Spinal cord (tissue), 10 donors: Measurements from ENCODE around the gene GCHFR. TPM values are rescaled to one million over a fixed set of nuclear protein-coding genes. Genes with fewer than 3 reads are reported as not detected.

ENCODE experiments used
- DNase-seq, 6 donors: peaks; one replicate each; pipeline versions ENCODE4 v3.0.0 to v3.0.0-alpha.2; 2013 to 2015; ENCODE audit warnings: low spot score in 6 of 6, low read depth in 4 of 6
- H3K27ac ChIP-seq: one replicate; pipeline ENCODE4 v1.5.1; 2013; ENCODE audit warnings: low read depth, low read length, control low read depth
- H3K27me3 ChIP-seq: one replicate; pipeline ENCODE4 v1.6.1; 2013; ENCODE audit warnings: low read length; ENCODE audit not compliant: control insufficient read depth, insufficient read depth
- H3K36me3 ChIP-seq: one replicate; pipeline ENCODE4 v1.6.1; 2013; ENCODE audit warnings: low read length; ENCODE audit not compliant: control insufficient read depth, insufficient read depth
- H3K4me1 ChIP-seq: one replicate; pipeline ENCODE4 v1.6.1; 2013; ENCODE audit warnings: low read length; ENCODE audit not compliant: control insufficient read depth, insufficient read depth
- H3K4me3 ChIP-seq: one replicate; pipeline ENCODE4 v1.5.1; 2013; ENCODE audit warnings: low read depth, low read length, control low read depth
- H3K9me3 ChIP-seq: one replicate; pipeline ENCODE4 v1.6.1; 2013; ENCODE audit warnings: low read length; ENCODE audit not compliant: control insufficient read depth, insufficient read depth
- WGBS: methylation state at CpG from one replicate; pipeline ENCODE4 v1.1.5; 2013; ENCODE audit warnings: missing lambda C conversion rate; ENCODE audit not compliant: insufficient coverage; 5-methylcytosine and 5-hydroxymethylcytosine counted together
- polyA plus RNA-seq, 2 donors: library from polyadenylated mRNA; unstranded; fragments of 120-200 nt; gene quantifications; one replicate each; pipeline ENCODE4 v1.2.1, GENCODE V29; 2013; ENCODE audit not compliant: insufficient read length in 2 of 2
- total RNA-seq, 2 donors: library from RNA; depleted of rRNA in 1 of 2; stranded (reverse); fragments of 120-200 nt in 1 of 2; fragments of >200 nt in 1 of 2; gene quantifications; one replicate each; pipeline versions ENCODE4 v1.2.3 to v1.2.4, GENCODE V29; 2013 to 2014
- donor health status: healthy.

Gene GCHFR
- total and polyA plus RNA-seq, 4 donors = 14.2 to 29.1 (median 21.9) TPM

DNA sequence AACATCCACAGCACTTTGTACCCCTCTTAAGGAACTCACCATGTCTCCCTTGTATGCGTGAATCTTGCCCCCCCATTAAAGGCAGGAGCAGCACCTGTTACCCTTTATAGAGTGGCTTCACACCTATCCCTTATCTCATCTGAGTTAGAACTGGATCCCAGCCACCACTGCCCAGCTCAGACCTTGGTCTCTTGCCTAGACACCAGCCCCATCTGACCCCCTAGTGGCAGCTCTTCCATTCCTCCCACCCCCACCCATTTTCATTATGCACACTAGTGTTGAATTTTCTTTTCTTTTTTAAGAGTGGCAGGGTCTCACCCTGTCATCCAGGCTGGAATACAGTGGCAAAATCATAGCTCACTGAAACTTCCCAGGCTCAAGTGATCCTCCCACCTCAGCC is 39.8 kb downstream of the GCHFR start:
- 92% methylated on average over 1 of the region's 1 CpG for WGBS
- Histone ChIP-seq H3K27ac (no peak overlapping the region), H3K9me3 (no peaks in the 10 kb centered on the region), H3K4me3 (no peak overlapping the region), H3K36me3 (peaks cover 2% of the 10 kb centered on the region), H3K27me3 (no peaks in the 10 kb centered on the region), H3K4me1 (peaks cover 20% of the 10 kb centered on the region)
- DNase-seq = no peak

GRCh38 chr15:40806672-40807027 is 42.8 kb downstream of the GCHFR start:
- Histone ChIP-seq H3K9me3 (no peaks in the 10 kb centered on the region), H3K27ac (peak overlapping the region; percentile 97), H3K27me3 (no peaks in the 10 kb centered on the region), H3K36me3 (peaks cover 22% of the 10 kb centered on the region), H3K4me1 (peaks cover 28% of the 10 kb centered on the region), H3K4me3 (peak overlapping the region; percentile 100)
- WGBS = 0% methylated on average over 2 of the region's 2 CpGs
- DNase-seq = no peak

DNA sequence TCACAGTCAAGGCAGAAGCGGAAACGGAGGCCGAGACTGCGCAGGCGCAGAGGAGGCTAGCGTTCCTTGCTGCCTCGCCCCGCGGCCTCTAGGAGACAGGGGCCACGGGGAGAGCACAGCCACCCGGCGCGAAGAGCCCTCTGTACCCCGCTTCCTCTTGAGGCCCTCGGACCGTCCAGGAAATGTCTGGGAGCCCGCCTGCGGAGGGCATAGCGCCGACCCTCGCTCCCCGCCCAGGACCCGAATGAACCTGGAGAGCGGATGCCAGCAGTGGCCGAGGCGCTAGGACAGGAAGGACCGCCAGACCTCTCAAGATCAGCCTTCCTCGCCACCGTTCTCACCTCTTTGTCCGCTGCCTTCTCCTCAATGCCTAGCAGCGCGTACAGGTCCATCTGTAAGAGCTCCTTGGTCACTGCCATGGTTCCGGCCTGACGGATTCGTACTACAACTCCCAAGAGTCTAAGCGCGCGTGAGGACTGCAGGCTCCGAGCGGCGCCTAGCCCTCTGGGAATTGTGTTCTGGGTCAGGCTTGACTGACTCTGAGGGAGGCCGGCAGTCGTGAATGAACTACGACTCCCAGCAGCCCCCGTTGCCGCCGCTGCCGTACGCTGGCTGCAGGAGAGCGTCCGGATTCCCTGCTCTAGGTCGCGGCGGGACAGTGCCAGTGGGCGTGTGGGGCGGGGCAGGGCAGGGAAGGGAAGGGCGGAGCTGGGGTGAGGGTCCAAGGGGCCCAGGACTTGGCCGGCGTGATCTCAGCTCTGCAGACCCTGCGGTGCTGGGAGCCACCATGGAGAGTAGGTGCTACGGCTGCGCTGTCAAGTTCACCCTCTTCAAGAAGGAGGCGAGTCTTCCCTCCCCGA is 43.4 kb downstream of the GCHFR start, which contains the start of the genes DNAJC17 and ZFYVE19:
Gene DNAJC17, minus strand, starts transcription at position 446 of the 860 bp plus-strand sequence. Its CDS starts 27 bp downstream, at position 419.
Gene ZFYVE19, plus strand, starts transcription at position 62 of the 860 bp plus-strand sequence. Its CDS starts 501 bp downstream, at position 563.
- WGBS = 0% methylated on average over 63 of the region's 64 CpGs
- H3K27me3 ChIP-seq = no peaks in the 10 kb centered on the region
- no peaks in the 10 kb centered on the region for H3K9me3 ChIP-seq
- peak; percentile 93 to 99 (median 96) for DNase-seq
- H3K27ac ChIP-seq = peak within 1 kb of the TSS; percentile 97
- peaks cover 28% of the 10 kb centered on the region for H3K4me1 ChIP-seq
- H3K4me3 ChIP-seq = peak within 1 kb of the TSS; percentile 100
- peaks cover 22% of the 10 kb centered on the region for H3K36me3 ChIP-seq

- Histone ChIP-seq H3K4me1 (peaks cover 28% of the 10 kb centered on the region), H3K27me3 (no peaks in the 10 kb centered on the region), H3K4me3 (peak overlapping the region; percentile 100), H3K27ac (peak overlapping the region; percentile 97), H3K9me3 (no peaks in the 10 kb centered on the region), H3K36me3 (peaks cover 27% of the 10 kb centered on the region)
- WGBS = 55% methylated on average over 13 of the region's 19 CpGs
- no peak for DNase-seq
These were observed 44.1 kb downstream of the GCHFR start for GRCh38 chr15:40807888-40808461.

GRCh38 chr15:40808861-40809450 is 45.1 kb downstream of the GCHFR start:
- no peak for DNase-seq
- Histone ChIP-seq H3K4me3 (no peak overlapping the region), H3K27ac (no peak overlapping the region), H3K4me1 (peaks cover 28% of the 10 kb centered on the region), H3K36me3 (peaks cover 35% of the 10 kb centered on the region), H3K27me3 (no peaks in the 10 kb centered on the region), H3K9me3 (no peaks in the 10 kb centered on the region)
- WGBS = 63% methylated on average over 3 of the region's 8 CpGs

- no peak for DNase-seq
- no peaks in the 10 kb centered on the region for H3K27me3 ChIP-seq
- H3K4me3 ChIP-seq = no peak overlapping the region
- peaks cover 26% of the 10 kb centered on the region for H3K4me1 ChIP-seq
- 97% methylated on average over 8 of the region's 12 CpGs for WGBS
- H3K27ac ChIP-seq = no peak overlapping the region
- H3K36me3 ChIP-seq = peaks cover 37% of the 10 kb centered on the region
- H3K9me3 ChIP-seq = no peaks in the 10 kb centered on the region
These were observed 49.0 kb downstream of the GCHFR start for GRCh38 chr15:40812721-40813425.

GRCh38 chr15:40815042-40815698 is 51.3 kb downstream of the GCHFR start:
- Histone ChIP-seq H3K4me1 (peaks cover 9% of the 10 kb centered on the region), H3K27me3 (no peaks in the 10 kb centered on the region), H3K27ac (no peak overlapping the region), H3K9me3 (no peaks in the 10 kb centered on the region), H3K4me3 (no peak overlapping the region), H3K36me3 (peaks cover 25% of the 10 kb centered on the region)
- 100% methylated on average over 1 of the region's 4 CpGs for WGBS
- DNase-seq = peak in 4 of 6 donors; percentile 24 to 81 (median 66)
